ENCODE results near the gene SSX7.

- TF ChIP-seq CTCF (conservative IDR thresholded peaks at IDR 0.05; ENCODE audit: low read depth, low read length), result no peak
- TF ChIP-seq EZH2 (IDR thresholded peaks at IDR 0.05; ENCODE audit: low read length, unreplicated experiment), result no peak
- no peak for TF ChIP-seq EZH2phosphoT487 (IDR thresholded peaks at IDR 0.05; ENCODE audit: borderline replicate concordance, low read length)
Measured at GRCh38 chrX:52594658-52595057, 60.0 kb downstream of the SSX7 start.

Data from PC-3 (cell line).